GM08714 (cell line): Measurements from ENCODE around the gene SAMD11.

Experiments used
- H3K4me3 ChIP-seq: fragments of 200-500 bp; sonication (Bioruptor generic); 2 replicates; pipeline ENCODE4 v1.5.1; 2014; ENCODE audit warnings: mild to moderate bottlenecking, low read length, inconsistent platforms
- ZNF274 ChIP-seq: IDR thresholded peaks from 2 replicates; pipeline ENCODE4 v1.6.1; 2012; ENCODE audit warnings: mild to moderate bottlenecking, low read depth, low read length

Gene SAMD11

DNA sequence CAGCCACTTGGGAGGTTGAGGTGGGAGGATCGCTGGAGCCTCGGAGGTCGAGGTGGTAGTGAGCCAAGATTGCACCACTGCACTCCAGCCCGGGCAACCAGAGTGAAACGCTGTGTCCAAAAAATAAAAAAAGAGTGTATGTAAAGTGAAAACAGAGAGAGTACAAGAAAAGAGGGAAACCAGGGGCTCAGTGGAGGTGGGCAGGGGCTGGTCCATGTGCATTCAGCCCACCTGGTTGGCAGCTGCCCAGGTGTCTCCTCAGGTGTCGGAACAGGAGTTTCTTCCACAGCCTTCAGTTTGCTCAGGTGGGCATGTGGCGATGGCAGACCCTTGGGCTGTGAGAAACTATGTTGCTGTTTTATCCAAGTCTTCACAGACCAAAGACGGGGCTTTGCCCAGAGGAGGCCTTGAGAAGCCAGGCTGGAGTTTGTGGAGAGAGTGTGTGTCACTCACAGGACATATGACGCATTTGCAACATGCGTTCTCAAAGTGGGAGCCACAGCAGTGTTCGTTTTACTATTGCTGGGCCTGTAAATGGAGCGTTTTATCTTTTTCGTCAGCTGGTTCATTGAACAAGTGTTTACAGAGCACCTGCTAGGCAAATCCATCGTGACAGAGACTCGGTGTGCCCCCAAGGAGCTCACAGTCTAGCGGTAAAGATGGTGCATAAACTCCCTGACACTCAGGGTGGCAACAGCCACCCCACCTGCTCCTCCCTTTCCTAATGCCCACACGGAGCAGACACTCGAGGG, 22.4 kb upstream of the SAMD11 start:
- H3K4me3 ChIP-seq, result no peak overlapping the region
- TF ChIP-seq ZNF274, result no peak

DNA sequence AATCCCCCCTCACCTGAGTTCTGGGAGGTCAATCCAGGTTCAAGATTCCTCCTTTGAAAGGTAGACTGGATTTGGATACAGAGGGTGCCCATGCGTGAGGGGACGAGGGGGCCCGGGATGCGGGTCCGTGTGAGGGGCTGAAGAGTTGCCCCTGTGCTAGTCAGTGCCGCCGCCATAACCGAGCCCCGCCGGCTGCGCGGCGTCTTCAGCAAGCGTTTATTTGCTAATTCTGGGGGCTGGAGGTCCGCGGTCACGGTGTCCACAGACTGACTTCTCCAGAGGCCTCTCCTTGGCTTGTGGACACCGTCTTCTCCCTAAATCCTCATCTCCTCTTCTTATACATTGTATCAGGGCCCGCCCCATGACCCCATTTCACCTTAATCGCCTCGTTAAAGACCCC, 20.9 kb upstream of the SAMD11 start:
- H3K4me3 ChIP-seq, result no peak overlapping the region
- TF ChIP-seq ZNF274, result no peak

DNA sequence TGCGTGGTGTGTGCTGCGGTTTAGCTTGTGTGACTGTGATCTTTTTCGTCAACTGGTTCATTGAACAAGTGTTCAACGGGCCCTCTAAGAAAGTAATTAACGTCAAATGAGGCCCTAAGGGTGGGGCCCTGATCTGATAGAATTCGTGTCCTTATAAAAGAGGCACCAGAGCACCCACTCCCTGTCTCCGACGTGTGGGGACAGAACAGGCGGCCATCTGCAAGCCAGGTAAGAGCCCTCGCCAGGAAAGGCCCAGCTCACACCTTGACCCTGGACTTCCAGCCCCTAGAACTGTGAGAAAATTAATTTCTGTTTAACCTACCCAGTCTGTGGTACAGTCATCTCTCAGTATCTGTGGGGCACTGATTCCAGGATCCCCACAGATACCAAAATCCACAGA, 20.4 kb upstream of the SAMD11 start:
- H3K4me3 ChIP-seq, result no peak overlapping the region
- no peak for TF ChIP-seq ZNF274

DNA sequence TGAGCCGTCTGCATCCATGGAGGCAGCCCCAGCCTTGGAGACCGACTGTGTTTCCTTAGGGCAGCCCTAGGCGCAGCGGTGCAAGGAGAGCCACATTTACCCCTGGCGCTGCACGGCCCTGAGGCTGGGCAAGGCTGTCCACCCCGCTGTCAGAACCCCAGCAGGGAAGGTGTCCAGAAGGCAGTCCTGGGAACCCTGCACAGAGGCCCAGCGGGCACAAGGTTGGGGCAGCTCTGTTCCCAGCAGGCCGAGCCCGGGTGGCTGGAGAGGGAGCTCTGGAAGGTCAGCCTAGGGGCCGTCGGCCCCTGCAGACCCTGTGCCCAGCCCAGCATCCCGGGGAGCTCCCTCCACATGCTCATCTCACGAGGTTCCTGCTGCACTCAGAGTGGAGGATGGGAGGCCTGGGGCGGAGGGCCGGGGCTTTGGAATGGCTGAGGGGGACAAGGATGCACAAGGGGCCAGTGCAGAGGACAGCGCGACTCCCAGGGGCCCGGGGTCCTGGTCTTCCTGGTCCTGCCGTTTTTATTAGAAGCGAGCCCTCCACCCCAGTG, 19.9 kb upstream of the SAMD11 start:
- H3K4me3 ChIP-seq, result no peak overlapping the region
- TF ChIP-seq ZNF274, result no peak

DNA sequence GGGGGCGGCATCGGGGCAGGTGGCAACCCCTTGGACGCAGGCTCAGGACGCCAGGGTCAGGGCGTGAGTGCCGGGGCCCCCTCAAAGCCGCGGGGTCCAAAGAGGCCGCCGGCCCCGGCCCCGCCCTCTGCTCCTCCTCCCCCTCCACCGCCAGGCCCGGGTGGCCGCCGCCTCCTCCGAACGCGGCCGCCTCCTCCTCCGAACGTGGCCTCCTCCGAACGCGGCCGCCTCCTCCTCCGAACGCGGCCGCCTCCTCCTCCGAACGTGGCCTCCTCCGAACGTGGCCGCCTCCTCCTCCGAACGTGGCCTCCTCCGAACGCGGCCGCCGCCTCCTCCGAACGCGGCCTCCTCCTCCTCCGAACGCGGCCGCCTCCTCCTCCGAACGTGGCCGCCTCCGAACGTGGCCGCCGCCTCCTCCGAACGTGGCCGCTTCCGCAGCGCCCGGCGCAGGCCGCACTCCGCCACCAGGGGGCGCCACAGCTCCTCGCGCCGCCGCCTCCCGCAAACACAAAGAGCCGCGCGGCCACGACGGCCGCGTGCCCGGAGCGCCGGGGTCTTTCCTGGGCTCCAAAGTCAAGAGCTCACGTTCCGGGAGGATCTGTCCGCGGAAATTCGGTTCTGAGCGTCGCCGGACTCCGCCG, 19.3 kb upstream of the SAMD11 start:
- TF ChIP-seq ZNF274, result no peak
- peak overlapping the region; percentile 28; the same call in 1 of the 2 replicates for H3K4me3 ChIP-seq

DNA sequence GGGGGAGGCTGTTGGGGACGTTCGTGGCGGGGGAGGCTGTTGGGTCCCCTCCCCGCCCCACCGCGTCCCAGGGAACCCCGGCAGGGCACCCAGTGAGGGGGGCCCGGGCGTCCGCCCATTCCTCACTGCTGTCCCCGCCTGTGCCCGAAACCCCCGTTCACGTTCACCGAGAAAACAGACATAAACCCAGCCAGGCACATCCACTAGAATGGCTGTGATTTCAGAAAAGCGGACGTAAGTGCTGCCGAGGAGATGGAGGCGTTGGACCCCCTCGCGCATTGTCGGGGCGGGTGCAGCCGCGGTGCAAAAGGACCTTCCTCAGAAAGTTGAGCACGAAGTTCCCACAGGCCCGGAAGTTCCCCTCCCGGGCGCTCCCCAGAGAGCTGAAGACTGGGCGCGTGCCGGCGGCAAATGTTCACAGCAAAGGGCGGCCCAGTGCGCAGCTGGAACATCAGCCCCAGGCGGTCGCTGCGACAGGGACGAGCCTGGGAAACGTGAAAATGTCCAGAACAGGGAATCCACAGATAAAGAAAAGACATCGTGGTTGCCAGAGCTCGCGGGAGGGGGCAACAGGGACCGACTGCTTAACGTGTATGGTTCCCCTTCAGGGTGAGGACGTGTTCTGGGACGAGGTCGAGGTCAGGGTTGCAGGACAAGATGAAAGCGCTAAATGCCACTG, 18.5 kb upstream of the SAMD11 start:
- TF ChIP-seq ZNF274, result no peak
- H3K4me3 ChIP-seq, result peak overlapping the region; percentile 37; the same call in 1 of the 2 replicates

DNA sequence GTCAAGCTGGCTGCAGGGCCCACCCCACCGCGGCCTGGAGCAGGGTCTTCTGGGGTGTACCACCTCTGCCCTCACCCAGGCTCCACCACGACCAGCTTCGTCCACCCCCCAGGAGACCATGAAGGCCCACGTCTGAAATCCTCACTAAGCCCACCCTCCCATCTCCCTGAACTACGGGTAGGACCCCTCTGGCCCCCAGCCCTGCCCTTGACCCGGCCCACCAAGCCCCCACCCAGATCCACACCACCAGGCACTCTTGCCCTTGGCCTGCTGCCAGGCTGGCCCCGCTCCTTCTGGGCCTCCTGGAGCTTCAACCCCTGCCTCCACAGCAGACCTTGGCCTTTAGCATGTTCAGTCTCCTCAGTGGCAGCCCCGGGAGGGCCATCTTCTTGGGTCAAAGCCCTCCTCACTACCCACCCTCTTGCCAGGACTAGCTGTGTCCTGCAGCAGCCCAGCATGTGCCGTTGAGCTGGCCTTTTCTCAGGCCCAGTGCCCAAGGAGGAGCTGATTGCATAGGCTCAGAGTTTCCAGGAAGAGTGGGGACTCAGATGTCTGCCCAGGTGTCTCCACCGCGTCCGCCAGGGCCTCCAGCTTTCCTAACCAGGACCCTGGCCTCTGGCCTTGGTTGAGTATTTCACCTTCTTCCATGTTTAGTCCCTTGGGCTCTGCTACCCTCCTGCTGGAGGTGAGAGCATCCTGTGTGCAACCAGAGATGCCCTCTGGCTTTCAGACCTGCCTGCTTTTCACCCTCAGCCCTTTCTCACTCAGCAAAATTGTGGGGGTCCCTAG, 17.7 kb upstream of the SAMD11 start:
- TF ChIP-seq ZNF274, result no peak
- no peak overlapping the region for H3K4me3 ChIP-seq

DNA sequence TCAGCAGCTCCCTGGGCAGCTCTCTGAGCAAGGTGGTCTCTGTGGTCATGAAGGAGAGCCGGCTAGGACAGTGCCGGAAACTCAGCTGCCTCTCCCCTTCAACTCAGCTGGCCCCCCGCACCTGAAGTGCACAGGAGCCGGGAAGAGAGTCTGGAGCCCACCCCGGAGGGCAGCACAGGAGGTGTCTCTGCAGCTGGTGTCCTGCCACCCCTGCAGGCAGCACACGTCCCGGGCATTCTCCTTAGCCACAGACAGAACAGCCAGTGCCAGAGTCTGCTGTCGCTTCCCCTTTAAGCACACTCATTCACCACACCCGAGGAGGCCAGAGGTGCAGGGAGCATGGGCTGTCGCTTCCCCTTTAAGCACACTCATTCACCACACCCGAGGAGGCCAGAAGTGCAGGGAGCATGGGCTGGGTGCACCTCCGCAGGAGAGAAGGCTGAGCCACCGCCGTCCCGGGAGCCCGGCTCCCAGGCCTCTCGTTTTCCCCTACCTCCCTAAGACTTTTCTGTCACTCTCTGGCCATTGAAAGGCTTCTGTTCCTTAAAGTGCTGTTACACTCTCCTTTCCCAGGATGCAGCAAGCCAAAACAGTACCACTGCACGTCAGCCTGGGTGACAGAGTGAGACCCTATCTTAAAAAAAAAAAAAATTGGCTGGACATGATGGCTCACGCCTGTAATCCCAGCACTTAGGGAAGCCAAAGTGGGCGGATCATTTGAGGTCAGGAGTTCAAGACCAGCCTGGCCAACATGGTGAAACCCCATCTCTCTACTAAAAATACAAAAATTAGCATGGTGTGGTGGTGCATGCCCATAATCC, 16.9 kb upstream of the SAMD11 start:
- H3K4me3 ChIP-seq, result no peak overlapping the region
- no peak for TF ChIP-seq ZNF274

DNA sequence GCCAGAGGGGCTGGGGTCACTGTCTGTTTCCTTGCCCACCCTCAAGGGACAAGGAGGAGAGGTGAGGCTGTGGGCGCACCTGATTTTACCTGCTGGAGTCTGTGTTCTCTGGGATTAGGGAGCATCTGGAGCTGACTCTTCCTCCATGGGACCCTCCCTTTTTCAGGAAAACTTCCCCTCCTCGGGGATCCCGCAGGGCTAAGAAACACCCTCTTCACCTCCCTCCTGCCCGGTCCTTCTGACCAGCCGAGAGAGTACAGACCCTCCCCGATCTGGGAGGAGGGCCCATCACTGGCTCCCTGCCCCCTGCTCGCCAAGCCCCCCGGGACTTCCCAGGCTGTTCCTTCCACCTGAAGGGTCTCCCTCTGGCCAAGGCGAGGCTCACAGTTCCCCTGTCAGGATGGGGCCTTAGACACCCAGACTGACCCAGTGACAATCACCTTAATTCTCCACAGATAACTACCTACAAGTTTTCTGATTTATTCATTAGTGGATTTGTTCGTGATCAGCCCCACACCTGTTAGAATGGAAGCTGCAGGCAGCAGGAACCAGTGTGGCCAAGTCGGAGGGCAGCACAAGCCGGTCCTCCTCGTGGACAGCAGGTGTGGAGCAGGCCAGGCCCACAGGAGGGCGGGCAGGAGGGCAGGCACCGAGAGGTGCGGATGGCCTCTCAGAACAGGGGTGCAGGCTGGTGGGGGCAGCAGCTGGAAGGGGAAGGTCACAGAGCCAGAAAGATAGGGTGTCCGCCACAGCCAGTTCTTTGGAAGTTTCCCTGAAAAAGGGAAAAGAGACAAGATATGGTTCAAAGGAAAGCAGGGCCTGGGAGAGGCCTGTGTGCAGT, 15.9 kb upstream of the SAMD11 start:
- TF ChIP-seq ZNF274, result no peak
- H3K4me3 ChIP-seq, result no peak overlapping the region

DNA sequence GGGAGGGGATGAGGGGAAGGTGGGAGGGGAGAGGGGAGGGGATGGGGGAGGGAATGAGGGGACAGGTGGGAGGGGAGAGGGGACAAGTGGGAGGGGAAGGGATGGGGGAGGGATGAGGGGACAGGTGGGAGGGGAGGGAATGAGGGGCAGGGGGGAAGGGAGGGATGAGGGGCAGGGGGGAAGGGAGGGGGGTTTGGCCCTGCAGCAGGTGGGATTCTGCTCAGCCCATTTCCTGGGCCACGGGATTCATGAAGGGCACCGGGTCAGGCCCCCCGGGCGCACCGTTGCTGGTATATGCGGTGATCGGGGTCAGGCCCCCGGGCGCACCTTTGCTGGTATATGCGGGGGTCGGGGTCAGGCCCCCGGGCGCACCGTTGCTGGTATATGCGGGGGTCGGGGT, 15.1 kb upstream of the SAMD11 start:
- no peak overlapping the region for H3K4me3 ChIP-seq
- TF ChIP-seq ZNF274, result no peak

DNA sequence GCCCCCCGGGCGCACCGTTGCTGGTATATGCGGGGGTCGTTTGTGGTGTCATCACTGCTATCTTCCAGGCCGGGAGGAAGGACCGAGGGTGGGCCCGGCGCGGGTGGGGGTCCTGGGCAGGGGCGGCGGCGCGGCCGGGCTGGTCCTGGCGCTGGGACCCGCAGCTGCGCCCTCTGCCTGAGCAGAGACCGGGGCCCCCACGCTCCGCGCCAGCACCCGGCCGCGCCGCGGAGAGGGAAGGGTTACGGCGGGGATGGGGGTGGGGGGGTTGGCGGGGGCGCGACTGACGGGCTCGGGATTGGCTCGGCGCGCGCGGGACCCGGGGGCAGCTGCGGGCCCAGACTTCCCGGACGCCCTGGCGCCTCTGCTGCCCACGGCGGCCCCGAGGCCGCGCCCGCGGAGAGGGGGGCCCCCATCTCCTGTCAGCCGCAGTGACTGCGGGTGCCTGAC, 13.8 kb upstream of the SAMD11 start:
- no peak overlapping the region for H3K4me3 ChIP-seq
- TF ChIP-seq ZNF274, result no peak

DNA sequence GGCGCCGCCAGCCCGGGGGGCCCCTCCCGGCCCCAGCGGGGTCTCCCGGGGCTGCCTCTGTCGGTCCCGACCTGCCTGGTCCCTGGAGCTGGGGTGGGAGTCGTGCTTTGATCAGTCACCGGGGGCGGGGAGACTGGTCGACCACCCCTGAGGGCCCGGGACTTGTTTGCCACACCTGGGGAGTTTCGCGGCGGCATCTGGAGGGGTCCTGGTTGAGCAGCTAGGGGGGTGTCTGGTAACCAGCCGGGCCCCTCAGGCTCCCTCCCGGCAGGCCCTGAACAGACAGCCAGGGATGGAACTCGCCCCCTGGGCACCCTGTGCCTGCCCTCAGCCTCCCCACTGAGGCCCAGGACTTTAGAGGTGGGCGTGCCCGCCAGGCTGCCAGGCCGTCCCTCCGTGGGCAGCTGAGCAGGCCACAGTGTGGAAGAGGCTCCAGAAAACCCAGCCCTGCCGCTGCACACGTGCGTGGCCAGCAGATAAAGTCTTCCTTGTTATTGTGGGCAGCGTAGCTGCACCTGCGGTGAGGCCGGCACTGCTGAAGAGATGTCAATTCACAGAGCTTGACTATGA, 13.3 kb upstream of the SAMD11 start:
- H3K4me3 ChIP-seq, result no peak overlapping the region
- TF ChIP-seq ZNF274, result no peak
